Measurements from ENCODE around the gene ANKRD44.
"Not testable (repeated sequence)": the region's sequence is repeated elsewhere in the genome, so short reads cannot be mapped to it uniquely, and the experiment has no call there.

ANKRD44 gene

GRCh38 chr2:197353393-197354168, 43.0 kb upstream of the ANKRD44 start:
- DNase-seq (ENCODE audit: low spot score), result no peak
- Histone ChIP-seq H3K27ac (no peak overlapping the region), H3K4me3 (no peak overlapping the region)
- no peak for TF ChIP-seq CTCF (IDR thresholded peaks at IDR 0.05)

GRCh38 chr2:197349699-197350098, 39.1 kb upstream of the ANKRD44 start:
- no peak for TF ChIP-seq CTCF (IDR thresholded peaks at IDR 0.05)
- DNase-seq (ENCODE audit: low spot score), result no peak
- Histone ChIP-seq H3K4me3 (no peak overlapping the region), H3K27ac (no peak overlapping the region)

GRCh38 chr2:197348721-197349360, 38.3 kb upstream of the ANKRD44 start:
- Histone ChIP-seq H3K4me3 (no peak overlapping the region), H3K27ac (no peak overlapping the region)
- DNase-seq (ENCODE audit: low spot score), result no peak
- no peak for TF ChIP-seq CTCF (IDR thresholded peaks at IDR 0.05)

GRCh38 chr2:197345846-197346370, 35.3 kb upstream of the ANKRD44 start:
- H3K4me3 ChIP-seq, result no peak overlapping the region
- no peak for TF ChIP-seq CTCF (IDR thresholded peaks at IDR 0.05)
- DNase-seq (ENCODE audit: low spot score), result no peak
- H3K27ac ChIP-seq, result no peak overlapping the region

- not testable (repeated sequence) for DNase-seq (ENCODE audit: low spot score); H3K4me3 ChIP-seq; H3K27ac ChIP-seq
Measured at GRCh38 chr2:197343968-197344367, 33.4 kb upstream of the ANKRD44 start.

GRCh38 chr2:197340591-197340990, 30.0 kb upstream of the ANKRD44 start:
- TF ChIP-seq CTCF (IDR thresholded peaks at IDR 0.05), result no peak
- H3K27ac ChIP-seq, result no peak overlapping the region
- no peak overlapping the region for H3K4me3 ChIP-seq
- DNase-seq (ENCODE audit: low spot score), result no peak

GRCh38 chr2:197339496-197340220, 29.1 kb upstream of the ANKRD44 start:
- Histone ChIP-seq H3K4me3 (no peak overlapping the region), H3K27ac (no peak overlapping the region)
- no peak for DNase-seq (ENCODE audit: low spot score)
- no peak for TF ChIP-seq CTCF (IDR thresholded peaks at IDR 0.05)

Data from coronary artery (tissue), 2 donors.